Measurements from ENCODE around the gene STON2. TPM values are rescaled to one million over a fixed set of nuclear protein-coding genes. Genes with fewer than 3 reads are reported as not detected.

The STON2 gene
- total RNA-seq, 1 experiment from 2014 or later = 9.1 TPM

- Histone ChIP-seq H3K79me2 (ENCODE audit: low read depth) (no peaks in the 10 kb centered on the region), H3K9me3 (ENCODE audit: insufficient read depth, low read depth) (no peaks in the 10 kb centered on the region), H3F3A (ENCODE audit: insufficient read depth, low read depth) (no peaks in the 10 kb centered on the region), H3K9me2 (ENCODE audit: insufficient read depth) (no peaks in the 10 kb centered on the region), H2AFZ (no peak overlapping the region), H3K27me3 (ENCODE audit: insufficient read depth, low read depth) (no peaks in the 10 kb centered on the region), H3K36me3 (ENCODE audit: low read depth) (no peaks in the 10 kb centered on the region), H3K4me3 (no peak overlapping the region), H3K4me1 (replicated peaks; ENCODE audit: insufficient read depth) (peaks cover 7% of the 10 kb centered on the region), H4K20me1 (ENCODE audit: insufficient read depth) (no peaks in the 10 kb centered on the region), H3K27ac (no peak overlapping the region), H3K4me2 (no peak overlapping the region)
- TF ChIP-seq, protein P1, sequence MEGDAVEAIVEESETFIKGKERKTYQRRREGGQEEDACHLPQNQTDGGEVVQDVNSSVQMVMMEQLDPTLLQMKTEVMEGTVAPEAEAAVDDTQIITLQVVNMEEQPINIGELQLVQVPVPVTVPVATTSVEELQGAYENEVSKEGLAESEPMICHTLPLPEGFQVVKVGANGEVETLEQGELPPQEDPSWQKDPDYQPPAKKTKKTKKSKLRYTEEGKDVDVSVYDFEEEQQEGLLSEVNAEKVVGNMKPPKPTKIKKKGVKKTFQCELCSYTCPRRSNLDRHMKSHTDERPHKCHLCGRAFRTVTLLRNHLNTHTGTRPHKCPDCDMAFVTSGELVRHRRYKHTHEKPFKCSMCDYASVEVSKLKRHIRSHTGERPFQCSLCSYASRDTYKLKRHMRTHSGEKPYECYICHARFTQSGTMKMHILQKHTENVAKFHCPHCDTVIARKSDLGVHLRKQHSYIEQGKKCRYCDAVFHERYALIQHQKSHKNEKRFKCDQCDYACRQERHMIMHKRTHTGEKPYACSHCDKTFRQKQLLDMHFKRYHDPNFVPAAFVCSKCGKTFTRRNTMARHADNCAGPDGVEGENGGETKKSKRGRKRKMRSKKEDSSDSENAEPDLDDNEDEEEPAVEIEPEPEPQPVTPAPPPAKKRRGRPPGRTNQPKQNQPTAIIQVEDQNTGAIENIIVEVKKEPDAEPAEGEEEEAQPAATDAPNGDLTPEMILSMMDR (conservative IDR thresholded peaks at IDR 0.05) = no peak
- TF ChIP-seq EZH2 (IDR thresholded peaks at IDR 0.05; ENCODE audit: low read depth) = no peak
- ChIA-PET POLR2A (ENCODE audit: unreplicated experiment) (interaction anchor here (0.6 kb wide), 1 partner anchor 29 kb away, joined by 4 read pairs; no protein-coding TSS in a partner anchor), CTCF (no interaction called here)
- BruUV-seq (replicated peaks) = no TSS peak
- no peak for DNase-seq
- intact Hi-C loops (cut with micrococcal nuclease; ENCODE audit: unreplicated experiment) = no loop called here
Measured at GRCh38 chr14:81268016-81268416, 132.1 kb downstream of the STON2 start.

DNA sequence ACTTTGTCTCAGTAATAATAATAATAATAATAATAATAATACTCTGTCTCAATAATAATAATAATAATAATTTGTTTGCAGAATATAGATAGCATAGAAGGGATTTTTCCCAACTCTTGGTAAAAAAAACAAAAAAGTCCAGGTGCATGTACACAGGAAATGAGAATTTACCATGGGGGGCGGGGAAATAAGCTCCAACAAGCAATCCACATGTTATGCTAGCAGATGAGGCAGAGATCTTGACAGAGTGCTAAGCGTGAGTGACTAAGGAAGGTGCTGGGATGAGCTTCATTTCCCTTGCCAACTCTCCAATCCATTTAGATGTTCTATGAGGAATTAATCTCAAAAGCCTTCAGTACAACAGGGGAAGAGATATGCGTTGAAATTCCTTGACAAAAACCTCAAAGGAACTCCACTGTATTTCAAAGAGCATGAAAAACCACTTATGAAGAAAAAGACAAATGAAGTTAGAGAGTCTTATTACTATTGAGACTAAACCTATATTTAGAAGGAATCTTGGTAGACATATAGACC is 134.4 kb downstream of the STON2 start:
- H3K27me3 ChIP-seq (ENCODE audit: insufficient read depth, low read depth) = no peaks in the 10 kb centered on the region
- ChIA-PET POLR2A (ENCODE audit: unreplicated experiment) (interaction anchor here (0.6 kb wide), 1 partner anchor 268 kb away, joined by 9 read pairs; the partner anchor contains the start of gene SEL1L), CTCF (no interaction called here)
- H3K9me2 ChIP-seq (ENCODE audit: insufficient read depth) = no peaks in the 10 kb centered on the region
- H3K79me2 ChIP-seq (ENCODE audit: low read depth) = no peaks in the 10 kb centered on the region
- H3K4me1 ChIP-seq (replicated peaks; ENCODE audit: insufficient read depth) = no peaks in the 10 kb centered on the region
- H3K36me3 ChIP-seq (ENCODE audit: low read depth) = no peaks in the 10 kb centered on the region
- H3K4me2 ChIP-seq = no peak overlapping the region
- H3K27ac ChIP-seq = no peak overlapping the region
- H2AFZ ChIP-seq = no peak overlapping the region
- DNase-seq = no peak
- no peaks in the 10 kb centered on the region for H4K20me1 ChIP-seq (ENCODE audit: insufficient read depth)
- no peaks in the 10 kb centered on the region for H3K9me3 ChIP-seq (ENCODE audit: insufficient read depth, low read depth)
- H3K4me3 ChIP-seq = no peak overlapping the region
- no peaks in the 10 kb centered on the region for H3F3A ChIP-seq (ENCODE audit: insufficient read depth, low read depth)
- no peak for TF ChIP-seq EZH2 (IDR thresholded peaks at IDR 0.05; ENCODE audit: low read depth)
- TF ChIP-seq, protein P1 (conservative IDR thresholded peaks at IDR 0.05) = no peak
- intact Hi-C loops (cut with micrococcal nuclease; ENCODE audit: unreplicated experiment) = no loop called here
- no TSS peak for BruUV-seq (replicated peaks)

- no peak overlapping the region for H3K4me3 ChIP-seq
- no peak for DNase-seq
- no peaks in the 10 kb centered on the region for H3F3A ChIP-seq (ENCODE audit: insufficient read depth, low read depth)
- no peaks in the 10 kb centered on the region for H3K9me2 ChIP-seq (ENCODE audit: insufficient read depth)
- H2AFZ ChIP-seq = no peak overlapping the region
- intact Hi-C loops (cut with micrococcal nuclease; ENCODE audit: unreplicated experiment) = no loop called here
- no peaks in the 10 kb centered on the region for H4K20me1 ChIP-seq (ENCODE audit: insufficient read depth)
- no peaks in the 10 kb centered on the region for H3K36me3 ChIP-seq (ENCODE audit: low read depth)
- BruUV-seq (replicated peaks) = no TSS peak
- no peak overlapping the region for H3K27ac ChIP-seq
- H3K4me2 ChIP-seq = no peak overlapping the region
- H3K9me3 ChIP-seq (ENCODE audit: insufficient read depth, low read depth) = no peaks in the 10 kb centered on the region
- TF ChIP-seq EZH2 (IDR thresholded peaks at IDR 0.05; ENCODE audit: low read depth) = no peak
- TF ChIP-seq, protein P1 (conservative IDR thresholded peaks at IDR 0.05) = no peak
- no peaks in the 10 kb centered on the region for H3K4me1 ChIP-seq (replicated peaks; ENCODE audit: insufficient read depth)
- no peaks in the 10 kb centered on the region for H3K27me3 ChIP-seq (ENCODE audit: insufficient read depth, low read depth)
- CTCF ChIA-PET = no interaction called here
- H3K79me2 ChIP-seq (ENCODE audit: low read depth) = no peaks in the 10 kb centered on the region
- POLR2A ChIA-PET (ENCODE audit: unreplicated experiment) = no interaction called here
Measured at GRCh38 chr14:81264671-81265070, 135.5 kb downstream of the STON2 start.
